Hindlimb muscle (tissue), 1 donor: Measurements from ENCODE around the gene ZDHHC1. TPM values are rescaled to one million over a fixed set of nuclear protein-coding genes. Genes with fewer than 3 reads are reported as not detected.
A peak's percentile ranks its signal among the peaks of the same experiment; 100 is the strongest.

ENCODE experiments used
- DNase-seq: peaks from one replicate; pipeline ENCODE4 v3.0.0-alpha.2; 2013
- polyA plus RNA-seq: library from polyadenylated mRNA; unstranded; fragments of 120-200 nt; gene quantifications from one replicate; pipeline ENCODE4 v1.2.1, GENCODE V29; 2013; ENCODE audit not compliant: insufficient read length

ZDHHC1 gene
- polyA plus RNA-seq, 1 donor, result 18.3 TPM

DNA sequence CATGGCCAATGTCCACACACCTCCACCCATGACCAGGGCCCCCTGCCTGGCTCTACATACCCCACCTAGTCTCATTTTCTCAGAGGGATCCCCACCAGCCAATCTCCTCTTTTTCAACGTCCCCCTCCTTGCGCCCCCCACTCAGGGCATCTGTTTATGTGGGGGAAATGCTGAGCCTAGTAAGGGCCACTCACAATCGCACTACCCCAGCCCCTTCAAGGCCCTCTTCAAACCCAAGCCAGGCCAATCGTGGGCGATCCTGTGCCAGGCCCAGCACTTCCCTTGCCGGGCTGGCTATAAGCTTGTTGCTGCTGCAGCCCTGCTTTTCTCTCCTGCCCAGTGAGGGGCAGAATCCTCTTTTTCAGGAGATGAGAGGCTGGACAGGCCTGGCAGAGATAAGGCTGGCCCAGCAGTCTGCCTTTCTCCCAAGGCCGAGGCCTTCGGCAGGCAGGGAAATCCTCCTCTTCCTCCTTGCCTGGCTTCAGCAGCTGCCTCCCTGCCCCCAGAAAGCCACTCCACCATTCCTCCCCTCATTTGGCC is 30.8 kb upstream of the ZDHHC1 start:
- no peak for DNase-seq

DNA sequence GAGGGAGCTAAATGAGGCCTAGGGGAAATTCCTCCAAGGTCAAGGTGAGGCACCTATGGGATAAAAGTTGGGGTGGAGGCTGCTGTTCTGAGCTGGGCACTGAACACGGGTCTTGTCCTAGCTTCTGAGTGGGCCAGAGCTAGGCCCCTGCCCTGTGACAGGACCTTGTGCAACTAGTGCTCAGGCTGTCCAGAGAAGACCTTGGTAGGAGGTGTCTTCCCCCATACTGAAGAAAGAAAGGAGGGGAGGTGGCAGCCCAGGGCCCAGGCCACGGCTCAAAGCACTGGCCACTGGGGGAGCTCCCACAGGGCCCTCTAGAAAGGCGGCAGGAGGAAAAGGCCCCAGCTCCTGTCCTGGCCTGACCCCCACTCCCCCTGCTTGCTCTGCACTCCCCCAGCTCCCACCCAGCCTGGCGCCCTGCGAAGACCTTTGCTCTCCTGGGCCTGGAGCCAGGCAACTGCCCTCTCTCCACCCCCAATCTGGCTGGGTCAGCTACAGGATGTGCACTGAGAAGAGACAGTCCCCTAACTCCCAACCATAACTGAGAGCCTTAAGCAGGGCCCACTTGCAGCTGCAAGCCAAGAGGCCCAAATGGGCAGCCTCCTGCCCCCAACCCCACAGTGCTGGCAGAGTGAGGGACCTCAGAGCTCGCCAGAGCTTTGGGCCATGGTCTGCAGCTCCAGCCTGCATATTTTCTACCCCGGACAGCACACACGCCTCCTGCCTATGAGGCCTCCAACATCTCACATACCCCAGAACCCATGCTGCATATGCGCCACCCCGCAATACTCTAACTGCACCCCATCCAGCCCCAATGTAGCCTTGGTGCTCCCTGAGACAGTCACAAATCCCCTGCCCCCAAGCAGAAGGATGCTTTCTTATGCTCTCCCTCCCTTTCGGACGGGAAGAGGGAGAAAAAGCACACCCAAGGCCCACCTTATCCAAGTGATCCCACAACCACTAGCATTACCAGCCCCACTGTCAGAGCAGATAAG is 29.9 kb upstream of the ZDHHC1 start:
- DNase-seq, result no peak

DNA sequence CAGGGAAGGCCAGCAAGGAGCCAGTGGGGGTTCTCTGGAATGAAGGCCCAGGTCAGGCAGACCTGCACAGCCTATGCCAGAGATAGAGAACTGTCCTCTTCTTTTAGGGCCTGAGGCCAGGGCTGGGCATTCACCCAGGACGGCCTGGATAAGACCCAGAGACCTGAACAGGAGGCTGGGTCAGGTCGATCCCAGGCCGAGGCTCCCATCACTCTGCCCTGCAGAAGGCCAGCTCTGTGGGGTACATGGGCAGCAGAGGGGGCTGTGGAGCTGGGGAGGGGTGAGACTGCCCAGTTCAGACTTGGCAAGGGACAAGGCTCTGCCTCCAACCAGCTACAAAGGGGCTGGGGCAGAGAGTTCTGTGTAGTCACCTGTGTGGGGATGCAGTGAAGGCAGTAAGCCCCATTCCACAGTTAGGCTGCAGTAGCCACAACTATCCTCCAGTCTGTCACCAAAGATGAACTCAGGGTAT is 29.2 kb upstream of the ZDHHC1 start:
- no peak for DNase-seq

DNA sequence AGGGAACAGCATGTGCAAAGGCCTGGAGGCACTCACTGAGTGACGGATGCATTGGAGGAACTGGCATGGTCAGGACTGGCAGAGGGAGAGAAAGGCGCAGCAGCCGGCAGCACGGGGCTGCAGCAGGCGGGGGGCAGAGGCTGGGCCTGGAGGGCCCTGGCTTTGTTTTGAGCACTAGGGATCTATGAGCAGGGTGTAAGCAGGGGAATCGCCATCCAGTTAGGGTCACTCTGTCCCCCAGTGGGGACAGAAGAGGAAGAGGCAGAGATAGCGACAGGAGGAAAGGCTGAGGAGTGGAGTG is 28.8 kb upstream of the ZDHHC1 start:
- no peak for DNase-seq

DNA sequence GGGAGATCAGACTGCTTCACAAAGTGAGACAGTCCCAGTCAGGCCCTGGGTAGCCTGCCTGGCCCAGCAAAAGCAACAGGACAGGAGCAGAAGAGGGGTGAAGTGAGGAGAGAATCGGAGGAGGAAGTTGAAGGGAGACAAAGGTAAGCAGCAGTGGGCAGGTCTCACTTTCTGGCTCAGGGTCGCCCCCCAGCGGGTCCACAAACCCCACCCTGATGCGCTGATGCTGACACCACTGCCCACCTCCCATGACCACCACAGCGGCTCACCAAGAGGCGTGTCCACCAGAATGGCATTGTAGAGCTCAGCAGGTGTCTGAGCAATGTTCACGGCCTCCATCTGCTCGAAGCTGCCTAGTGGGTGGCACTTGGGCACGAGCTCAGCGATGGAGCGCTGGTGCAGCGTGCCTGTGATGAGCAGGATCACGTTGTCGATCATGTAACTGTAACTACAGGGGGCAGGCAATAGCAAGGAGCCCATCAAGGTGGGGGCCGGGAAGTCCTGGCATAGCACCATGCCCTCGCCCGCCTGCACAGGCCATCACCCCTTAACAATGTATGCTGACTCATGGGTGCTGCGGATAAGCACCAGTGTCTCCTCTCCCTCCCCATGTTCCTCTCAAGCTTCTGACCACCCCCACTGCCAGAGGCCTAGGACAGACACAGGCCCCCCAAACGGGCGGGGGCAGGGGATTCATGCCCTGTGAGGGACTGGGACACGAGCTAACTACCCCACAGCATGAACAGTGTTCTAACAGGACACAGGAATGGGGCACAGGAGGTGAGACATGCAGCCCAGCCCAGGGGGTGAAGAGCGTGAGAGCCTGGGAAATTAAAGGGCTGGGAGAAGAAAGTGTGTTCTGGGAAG is 28.2 kb upstream of the ZDHHC1 start:
- DNase-seq, result no peak

DNA sequence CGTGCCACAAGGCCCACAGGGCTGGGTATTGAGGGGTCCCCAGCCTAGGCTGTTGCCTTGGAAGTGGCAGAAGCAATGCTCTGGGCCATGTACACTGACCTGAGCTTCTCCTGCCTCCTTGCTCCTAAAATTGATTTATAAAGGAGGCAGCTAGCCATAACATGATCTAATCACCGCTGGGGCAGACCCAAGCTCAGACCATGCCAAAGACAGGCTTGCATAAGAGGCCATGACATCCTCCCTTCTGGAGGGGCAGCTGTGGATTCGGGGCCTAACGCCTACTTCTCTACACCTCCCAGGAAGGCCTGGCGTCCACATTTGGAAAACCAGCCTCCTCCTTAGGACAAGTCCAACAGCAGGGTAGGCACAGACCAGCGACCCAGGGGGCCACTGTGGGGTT is 27.0 kb upstream of the ZDHHC1 start:
- peak; percentile 76 for DNase-seq

DNA sequence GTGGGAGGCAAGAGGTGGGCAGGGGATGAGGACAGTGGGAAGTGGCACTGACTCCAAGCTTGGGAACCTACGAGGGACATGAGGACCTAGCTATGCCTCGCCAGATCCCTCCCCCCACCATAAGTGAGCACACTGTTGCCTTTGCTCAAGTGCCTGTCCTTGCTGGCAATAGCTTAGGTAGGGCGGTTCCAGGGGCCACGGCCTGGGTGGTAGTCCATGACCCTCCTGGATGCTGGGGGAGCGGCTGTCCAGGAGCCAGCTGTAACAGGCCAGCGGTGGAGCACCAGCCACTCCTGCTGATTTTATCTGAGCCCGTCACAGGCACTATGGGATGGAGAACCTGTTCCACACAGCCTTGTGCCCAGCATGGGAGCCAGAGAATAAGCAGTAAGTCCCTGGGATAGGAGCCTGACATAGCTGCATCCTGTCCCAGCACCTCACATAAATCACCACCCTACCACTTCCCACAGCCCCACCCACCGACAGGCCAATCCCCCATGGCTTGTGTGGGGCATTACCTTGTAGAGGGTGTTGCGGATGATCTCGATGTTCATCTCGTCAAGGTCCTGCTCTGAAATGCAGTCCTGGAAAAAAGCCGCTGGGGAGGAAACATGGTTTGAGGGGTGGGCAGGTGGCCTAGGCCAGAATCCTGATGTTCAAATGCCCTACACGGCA is 26.4 kb upstream of the ZDHHC1 start:
- no peak for DNase-seq

DNA sequence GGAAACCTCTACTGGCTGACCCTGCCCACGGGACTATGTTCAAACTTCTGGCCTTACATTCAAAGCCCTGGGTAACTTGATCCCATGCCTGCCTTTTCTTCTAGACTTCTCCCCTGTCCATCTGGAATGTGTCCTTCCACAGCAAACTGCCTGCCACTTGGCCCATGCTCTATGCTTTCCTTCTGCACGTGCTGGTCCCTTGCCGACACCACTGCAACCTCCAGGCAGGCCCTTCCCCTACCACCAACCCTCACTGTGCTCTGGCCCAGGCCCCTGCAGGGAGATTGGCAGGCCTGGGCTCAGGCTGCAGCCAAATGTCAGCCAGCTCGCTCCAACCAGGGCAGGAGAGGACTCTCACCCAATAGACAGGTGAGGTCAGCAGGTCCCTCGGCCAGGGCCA is 25.6 kb upstream of the ZDHHC1 start:
- no peak for DNase-seq

DNA sequence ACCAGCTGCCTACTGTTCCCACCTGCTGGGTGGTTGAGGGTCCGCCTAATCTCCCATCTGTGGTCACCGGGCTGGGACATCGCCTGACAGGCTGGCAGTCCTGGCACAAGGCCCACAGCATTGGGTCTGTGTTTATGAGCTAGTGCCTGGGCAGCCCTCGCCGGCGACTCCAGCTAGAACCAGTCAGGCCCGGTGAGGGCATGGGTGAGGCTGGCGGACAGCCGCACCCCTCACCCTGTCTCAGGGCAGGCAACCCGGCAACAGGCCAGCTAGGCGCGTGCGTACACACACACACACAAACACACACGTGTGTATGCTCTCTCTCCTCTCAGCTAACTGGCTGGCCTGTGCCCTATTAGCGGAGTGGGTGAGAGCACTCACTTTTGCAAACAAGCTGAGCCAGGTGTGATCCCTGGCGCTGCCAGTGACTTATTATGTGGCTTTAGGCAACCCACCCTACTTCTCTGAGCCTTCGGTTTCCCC is 25.0 kb upstream of the ZDHHC1 start:
- no peak for DNase-seq

DNA sequence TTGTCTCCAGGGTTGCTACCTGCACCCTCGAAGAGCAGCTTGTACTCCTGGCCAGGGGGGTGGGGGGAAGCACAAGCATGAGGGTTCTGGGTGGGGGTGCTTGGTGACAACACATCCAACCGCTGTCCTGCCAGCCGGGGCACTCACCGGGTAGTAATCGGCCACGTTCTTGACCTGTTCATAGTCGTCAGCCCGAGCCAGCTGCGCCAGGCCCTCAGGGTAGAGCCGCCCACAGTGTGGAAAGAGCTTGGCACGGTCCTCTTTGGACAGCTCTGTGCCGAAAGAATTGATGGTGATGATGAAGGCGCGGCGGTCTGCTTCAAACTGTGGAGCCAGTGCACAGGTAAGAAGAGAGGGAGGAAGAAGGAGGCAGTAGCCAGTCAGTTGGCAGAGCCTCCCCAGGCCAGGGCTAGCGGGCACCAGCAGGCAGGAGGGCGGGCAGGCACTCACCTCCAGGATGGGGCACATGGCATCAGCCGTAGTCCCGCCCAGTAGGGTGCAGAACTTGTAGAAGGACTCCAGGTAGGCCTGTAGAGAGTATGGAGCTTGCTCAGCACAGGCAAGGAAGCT is 22.6 kb upstream of the ZDHHC1 start:
- no peak for DNase-seq

DNA sequence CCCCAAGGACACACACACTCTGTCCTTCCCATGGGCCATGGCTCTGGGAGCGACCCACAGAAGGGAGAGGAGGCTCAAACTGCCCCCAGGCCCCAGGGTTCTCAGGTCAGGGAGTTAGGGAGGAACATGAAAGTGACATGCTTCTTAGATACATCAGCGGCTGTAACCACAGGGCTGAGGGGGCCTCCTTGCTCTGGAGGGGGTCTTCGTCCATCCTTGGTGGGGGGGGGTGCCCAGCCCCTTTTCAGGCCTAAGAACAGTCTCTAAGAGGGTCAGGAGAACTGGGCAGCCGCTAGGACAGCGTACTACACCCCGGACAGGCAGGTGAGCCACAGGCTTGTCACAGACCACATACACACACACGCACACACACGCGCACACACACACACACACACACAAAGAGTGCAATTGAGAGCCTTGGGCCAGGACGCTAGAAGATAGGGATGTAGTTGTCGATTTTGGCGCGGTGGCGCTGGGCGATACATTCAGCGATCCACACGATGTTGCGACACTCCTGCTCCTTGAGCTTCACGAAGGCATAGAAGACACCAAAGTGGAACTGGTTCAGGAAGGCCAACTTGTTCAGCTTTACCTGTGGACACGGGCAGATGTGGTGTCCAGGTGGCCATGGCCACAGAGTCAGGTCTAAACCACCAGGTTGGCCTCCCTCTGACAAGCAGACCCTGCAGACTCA is 22.0 kb upstream of the ZDHHC1 start:
- DNase-seq, result no peak

DNA sequence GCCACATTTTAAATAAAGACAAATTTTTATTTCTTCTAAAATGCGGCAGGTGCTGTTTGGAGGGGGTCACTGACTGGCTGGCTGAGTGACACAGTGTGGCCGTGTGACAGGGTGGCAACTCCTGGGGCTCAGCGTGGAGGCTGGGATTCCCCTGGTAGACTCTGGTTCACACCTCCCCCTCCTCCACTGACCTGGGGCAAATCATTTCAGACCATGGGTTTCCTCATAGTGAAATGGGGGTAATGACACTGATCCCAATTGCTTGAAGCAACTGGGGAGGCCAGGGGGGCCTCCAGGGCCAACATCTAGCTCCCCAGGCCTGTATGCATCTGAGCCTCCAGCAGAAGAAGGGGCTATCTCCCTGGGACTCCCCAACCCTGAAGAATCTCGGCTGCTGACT is 21.2 kb upstream of the ZDHHC1 start:
- no peak for DNase-seq

DNA sequence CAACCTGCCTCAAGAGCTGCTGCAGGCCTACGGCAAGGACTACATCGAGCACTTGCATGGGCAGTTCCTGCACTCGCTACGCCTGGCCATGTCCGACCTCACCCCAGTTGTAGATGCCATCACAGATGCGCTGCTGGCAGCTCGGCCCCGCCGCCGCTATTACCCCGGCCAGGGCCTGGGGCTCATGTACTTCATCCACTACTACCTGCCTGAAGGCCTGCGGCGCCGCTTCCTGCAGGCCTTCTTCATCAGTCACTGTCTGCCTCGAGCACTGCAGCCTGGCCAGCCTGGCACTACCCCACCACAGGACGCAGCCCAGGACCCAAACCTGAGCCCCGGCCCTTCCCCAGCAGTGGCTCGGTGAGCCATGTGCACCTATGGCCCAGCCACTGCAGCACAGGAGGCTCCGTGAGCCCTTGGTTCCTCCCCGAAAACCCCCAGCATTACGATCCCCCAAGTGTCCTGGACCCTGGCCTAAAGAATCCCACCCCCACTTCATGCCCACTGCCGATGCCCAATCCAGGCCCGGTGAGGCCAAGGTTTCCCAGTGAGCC is 20.4 kb upstream of the ZDHHC1 start:
- DNase-seq, result no peak

DNA sequence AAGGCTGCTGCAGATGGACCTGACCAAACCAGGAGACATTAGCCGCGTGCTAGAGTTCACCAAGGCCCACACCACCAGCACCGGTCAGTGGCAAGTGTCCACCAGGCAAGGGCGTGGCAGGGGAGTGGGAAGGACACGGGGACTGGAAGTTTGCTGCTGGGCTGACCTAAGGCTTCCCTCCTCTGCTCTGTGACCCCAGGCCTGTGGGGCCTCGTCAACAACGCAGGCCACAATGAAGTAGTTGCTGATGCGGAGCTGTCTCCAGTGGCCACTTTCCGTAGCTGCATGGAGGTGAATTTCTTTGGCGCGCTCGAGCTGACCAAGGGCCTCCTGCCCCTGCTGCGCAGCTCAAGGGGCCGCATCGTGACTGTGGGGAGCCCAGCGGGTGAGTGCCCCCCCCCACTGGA is 19.5 kb upstream of the ZDHHC1 start:
- no peak for DNase-seq

DNA sequence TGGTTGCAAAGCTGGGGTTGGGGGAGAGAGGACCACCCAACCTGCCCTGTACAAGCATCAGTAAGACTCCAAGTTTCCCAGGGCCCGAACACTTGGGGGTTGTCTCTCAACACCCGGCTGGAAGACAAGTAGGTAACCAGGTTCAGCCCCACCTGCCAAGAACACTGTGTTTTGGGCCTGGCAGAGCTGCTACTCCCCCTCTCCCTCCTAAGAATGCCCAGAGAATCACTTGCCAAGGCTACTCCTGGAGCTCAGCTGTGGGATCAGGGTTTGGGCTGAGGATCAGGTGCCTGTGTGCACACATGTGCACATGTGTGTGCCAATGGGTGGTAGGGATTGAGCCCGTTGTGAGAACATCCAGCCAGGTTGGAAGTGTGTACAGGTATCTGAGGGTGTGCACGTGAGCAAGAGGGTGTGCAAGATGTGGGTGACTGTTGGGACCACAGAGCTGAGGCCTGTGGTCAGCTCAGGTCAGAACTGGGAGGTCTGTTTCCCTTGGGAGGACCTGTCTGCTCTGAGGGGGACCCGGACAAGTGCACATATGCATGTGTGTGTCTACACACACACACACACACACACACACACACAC is 16.9 kb upstream of the ZDHHC1 start:
- no peak for DNase-seq

DNA sequence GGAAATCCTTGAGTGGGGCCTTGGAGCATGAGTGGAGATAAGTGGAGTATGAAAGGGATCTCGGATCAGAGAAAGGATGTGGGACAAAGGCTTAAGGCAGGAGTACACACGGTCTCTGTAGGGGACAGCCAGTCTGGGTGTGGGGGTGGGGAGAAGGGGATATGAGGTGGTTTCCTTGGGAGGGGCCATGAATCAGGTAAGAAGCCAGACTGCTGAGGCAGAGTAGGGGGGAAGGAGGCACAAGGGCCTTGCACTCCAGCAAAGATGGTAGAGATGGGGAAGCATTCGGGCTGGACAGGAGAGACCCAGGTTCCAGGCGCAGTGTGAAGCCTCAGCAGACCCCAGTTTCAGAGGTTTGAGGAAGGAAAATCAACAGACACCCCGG is 16.2 kb upstream of the ZDHHC1 start:
- DNase-seq, result no peak

DNA sequence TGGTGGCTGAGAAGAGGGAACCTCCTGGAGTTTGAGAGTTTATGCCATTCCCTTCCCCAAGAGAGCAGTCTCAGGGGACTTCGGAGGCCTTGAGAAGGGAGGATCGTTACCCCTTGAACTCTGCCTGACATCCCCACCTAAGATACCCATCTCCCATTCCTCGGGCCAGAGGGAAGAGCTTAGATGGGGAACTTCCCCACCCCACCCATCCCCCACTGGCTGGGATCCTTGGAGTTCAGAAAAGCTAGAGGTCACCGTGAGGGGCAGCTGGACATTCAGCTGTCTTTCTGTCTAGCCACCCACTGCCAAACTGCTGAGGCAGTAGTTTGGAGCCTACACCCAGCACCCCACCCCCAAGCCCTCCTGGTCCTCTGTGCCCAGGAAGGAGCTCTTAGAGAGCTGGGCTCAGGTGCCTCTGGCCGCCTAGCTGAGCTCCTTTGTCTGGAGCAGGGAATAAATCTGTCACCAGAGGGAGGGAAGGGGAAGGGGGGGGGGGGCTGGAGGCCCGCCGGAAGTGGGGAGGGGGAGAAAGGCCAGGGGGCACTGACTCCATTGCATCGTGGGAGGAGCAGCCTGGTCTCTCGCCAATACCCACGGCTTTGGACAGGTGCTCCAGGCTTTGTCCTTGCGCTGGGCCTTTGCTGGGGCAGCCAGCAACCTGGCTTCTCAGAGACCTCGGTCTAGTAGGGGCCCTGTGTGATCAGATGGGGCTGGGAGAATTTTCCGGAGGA is 15.7 kb upstream of the ZDHHC1 start:
- no peak for DNase-seq

DNA sequence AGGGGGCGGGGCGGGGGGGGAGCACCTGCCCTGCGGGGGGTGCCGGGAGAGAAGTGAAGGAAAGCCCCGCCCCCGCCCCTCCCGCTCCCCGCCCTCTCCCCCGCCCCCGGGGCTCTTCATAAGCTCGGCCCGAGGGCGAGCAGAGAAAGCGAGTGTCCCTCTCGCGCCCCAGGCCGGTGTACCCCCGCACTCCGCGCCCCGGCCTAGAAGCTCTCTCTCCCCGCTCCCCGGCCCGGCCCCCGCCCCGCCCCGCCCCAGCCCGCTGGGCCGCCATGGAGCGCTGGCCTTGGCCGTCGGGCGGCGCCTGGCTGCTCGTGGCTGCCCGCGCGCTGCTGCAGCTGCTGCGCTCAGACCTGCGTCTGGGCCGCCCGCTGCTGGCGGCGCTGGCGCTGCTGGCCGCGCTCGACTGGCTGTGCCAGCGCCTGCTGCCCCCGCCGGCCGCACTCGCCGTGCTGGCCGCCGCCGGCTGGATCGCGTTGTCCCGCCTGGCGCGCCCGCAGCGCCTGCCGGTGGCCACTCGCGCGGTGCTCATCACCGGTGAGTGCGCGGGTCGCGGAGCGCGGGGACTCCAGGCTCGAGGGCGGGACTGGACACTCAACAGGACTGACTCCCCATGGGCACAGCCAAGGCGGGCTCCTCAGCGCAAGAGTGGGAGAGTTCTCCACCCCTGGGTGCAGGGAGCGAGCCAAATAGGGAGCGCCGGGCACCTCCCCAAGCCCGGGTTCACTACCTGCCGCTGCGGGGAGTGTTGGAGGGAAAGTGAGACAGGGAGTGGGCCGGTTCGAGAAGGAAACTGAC is 14.9 kb upstream of the ZDHHC1 start, which contains the start of gene HSD11B2:
TSS of gene HSD11B2 (plus strand) at position 145 of the 798 bp plus-strand sequence. CDS start at position 273, 128 bp downstream.
- DNase-seq, result no peak

DNA sequence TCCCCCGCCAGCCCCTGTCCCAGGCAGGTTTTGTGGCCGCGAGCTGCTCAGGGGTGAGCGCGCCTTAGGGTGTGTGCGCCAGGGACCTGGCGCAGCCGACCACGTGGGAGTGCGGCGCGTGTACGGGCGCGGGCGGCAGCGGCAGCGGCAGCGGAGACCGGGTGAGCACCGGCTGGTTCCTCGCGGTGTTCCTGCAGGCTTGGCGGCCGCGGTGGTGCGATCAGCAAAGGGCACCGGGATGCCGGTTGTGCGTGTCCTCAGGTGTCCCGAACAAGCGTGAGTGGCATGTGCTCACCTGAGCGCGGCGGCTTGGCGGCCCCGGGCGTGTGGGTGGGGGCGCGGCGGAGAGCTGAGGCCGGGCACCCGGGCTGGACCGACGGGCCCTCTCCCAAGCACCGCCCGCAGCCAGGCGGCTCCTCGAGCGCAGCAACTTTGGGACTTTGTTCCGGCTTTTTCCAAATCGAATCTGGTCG is 14.3 kb upstream of the ZDHHC1 start:
- DNase-seq, result no peak
